ENCODE measurements around the gene ACTL10. TPM values are rescaled to one million over a fixed set of nuclear protein-coding genes. Genes with fewer than 3 reads are reported as not detected.

Gene ACTL10
- total RNA-seq, 2 experiments from 2014 or later, result 5.6 to 11.7 TPM

- no peak overlapping the region for H3K27ac ChIP-seq (ENCODE audit: low read depth, low read length, poor library complexity, severe bottlenecking)
- H4K20me1 ChIP-seq (ENCODE audit: insufficient read depth, low read length), result 0 out of 2 replicates have a peak, but pooled peaks cover 5% of the 10 kb centered on the region
- intact Hi-C loops (cut with micrococcal nuclease; ENCODE audit: unreplicated experiment), result no loop called here
- H3K4me1 ChIP-seq (ENCODE audit: insufficient read depth, low read length, poor library complexity, severe bottlenecking), result peaks cover 69% of the 10 kb centered on the region
- no peak for TF ChIP-seq EZH2phosphoT487 (IDR thresholded peaks at IDR 0.05; ENCODE audit: borderline replicate concordance, low read depth, low read length)
- no peak for TF ChIP-seq CTCF (conservative IDR thresholded peaks at IDR 0.05; ENCODE audit: low read length)
- H2AFZ ChIP-seq (ENCODE audit: low read length), result no peak overlapping the region
- H3K79me2 ChIP-seq (ENCODE audit: insufficient read depth, low read depth, low read length), result peaks cover 18% of the 10 kb centered on the region; the same call in 1 of the 2 replicates
- no TSS peak for BruUV-seq (replicated peaks)
- H3K9me2 ChIP-seq (ENCODE audit: insufficient read depth, low read length), result no peaks in the 10 kb centered on the region
- ChIA-PET POLR2A (interaction anchor here (1.4 kb wide), 1 partner anchor 13 kb away, joined by 5 read pairs; no protein-coding TSS in a partner anchor), CTCF (ENCODE audit: unreplicated experiment) (no interaction called here)
- no peak overlapping the region for H3K4me3 ChIP-seq (ENCODE audit: low read depth, low read length, poor library complexity, severe bottlenecking)
- H3K9me3 ChIP-seq (ENCODE audit: low read length), result no peaks in the 10 kb centered on the region
- no peak for DNase-seq (ENCODE audit: low spot score)
- peaks cover 53% of the 10 kb centered on the region for H3K36me3 ChIP-seq (ENCODE audit: insufficient read depth, low read length)
- H3K4me2 ChIP-seq (ENCODE audit: low read length), result peak overlapping the region; percentile 94; the same call in 1 of the 2 replicates
Measured at GRCh38 chr20:33671573-33672288, 5.0 kb downstream of the ACTL10 start.

- peak overlapping the region; percentile 94 for H3K4me2 ChIP-seq (ENCODE audit: low read length)
- peak overlapping the region; percentile 68 for H3K27ac ChIP-seq (ENCODE audit: low read depth, low read length, poor library complexity, severe bottlenecking)
- H3K4me3 ChIP-seq (ENCODE audit: low read depth, low read length, poor library complexity, severe bottlenecking), result peak overlapping the region; percentile 84
- TF ChIP-seq EZH2phosphoT487 (IDR thresholded peaks at IDR 0.05; ENCODE audit: borderline replicate concordance, low read depth, low read length) (no peak), CTCF (conservative IDR thresholded peaks at IDR 0.05; ENCODE audit: low read length) (no peak)
- H3K4me1 ChIP-seq (ENCODE audit: insufficient read depth, low read length, poor library complexity, severe bottlenecking), result peaks cover 66% of the 10 kb centered on the region
- 0 out of 2 replicates have a peak, but pooled peaks cover 5% of the 10 kb centered on the region for H4K20me1 ChIP-seq (ENCODE audit: insufficient read depth, low read length)
- no peak for DNase-seq (ENCODE audit: low spot score)
- no peaks in the 10 kb centered on the region for H3K9me3 ChIP-seq (ENCODE audit: low read length)
- H3K36me3 ChIP-seq (ENCODE audit: insufficient read depth, low read length), result peaks cover 62% of the 10 kb centered on the region
- no TSS peak for BruUV-seq (replicated peaks)
- ChIA-PET CTCF (ENCODE audit: unreplicated experiment) (no interaction called here), POLR2A (interaction anchor here (0.5 to 1.0 kb wide), 2 partner anchors 13 to 259 kb away, joined by 3 to 6 read pairs; no protein-coding TSS in a partner anchor)
- intact Hi-C loops (cut with micrococcal nuclease; ENCODE audit: unreplicated experiment), result no loop called here
- H3K79me2 ChIP-seq (ENCODE audit: insufficient read depth, low read depth, low read length), result peaks cover 18% of the 10 kb centered on the region; the same call in 1 of the 2 replicates
- no peak overlapping the region for H2AFZ ChIP-seq (ENCODE audit: low read length)
- no peaks in the 10 kb centered on the region for H3K9me2 ChIP-seq (ENCODE audit: insufficient read depth, low read length)
Measured at GRCh38 chr20:33672426-33673113, 5.8 kb downstream of the ACTL10 start.
